IPS-20b (cell line): Measurements from ENCODE around the gene CFAP46.
"Not testable (repeated sequence)": the region's sequence is repeated elsewhere in the genome, so short reads cannot be mapped to it uniquely, and the experiment has no call there.

Experiments used
- H3K27ac ChIP-seq: one replicate; pipeline ENCODE4 v1.5.1; 2013; ENCODE audit warnings: low read length
- H3K27me3 ChIP-seq: 2 replicates; pipeline ENCODE4 v1.6.1; 2013; ENCODE audit warnings: mild to moderate bottlenecking, low read length, inconsistent platforms; ENCODE audit not compliant: insufficient read depth
- H3K36me3 ChIP-seq: 2 replicates; pipeline ENCODE4 v1.6.1; 2013; ENCODE audit warnings: low read depth, mild to moderate bottlenecking, inconsistent platforms, low read length, moderate library complexity; ENCODE audit not compliant: insufficient read depth
- H3K4me1 ChIP-seq: 2 replicates; pipeline ENCODE4 v1.6.1; 2013; ENCODE audit warnings: mild to moderate bottlenecking, control low read depth, inconsistent platforms, low read length, moderate library complexity; ENCODE audit not compliant: insufficient read depth
- H3K4me3 ChIP-seq: 2 replicates; pipeline ENCODE4 v1.5.1; 2013; ENCODE audit warnings: mild to moderate bottlenecking, low read length, inconsistent platforms
- H3K9ac ChIP-seq: 2 replicates; pipeline ENCODE4 v1.6.1; 2013; ENCODE audit warnings: low read depth, mild to moderate bottlenecking, inconsistent platforms, low read length, moderate library complexity
- H3K9me3 ChIP-seq: 2 replicates; pipeline ENCODE4 v1.6.1; 2013; ENCODE audit warnings: mild to moderate bottlenecking, low read depth, low read length, inconsistent platforms; ENCODE audit not compliant: insufficient read depth

The CFAP46 gene

GRCh38 chr10:132958883-132959558 lies 16.7 kb upstream of the CFAP46 start:
- 0 out of 2 replicates have a peak, but pooled peaks cover 8% of the 10 kb centered on the region for H3K27me3 ChIP-seq
- no peak overlapping the region for H3K9ac ChIP-seq
- H3K9me3 ChIP-seq = no peaks in the 10 kb centered on the region
- H3K4me1 ChIP-seq = no peaks in the 10 kb centered on the region; the same call in 1 of the 2 replicates
- no peak overlapping the region for H3K27ac ChIP-seq
- H3K4me3 ChIP-seq = no peak overlapping the region
- H3K36me3 ChIP-seq = no peaks in the 10 kb centered on the region

GRCh38 chr10:132957981-132958882 lies 15.9 kb upstream of the CFAP46 start:
- Histone ChIP-seq H3K27me3 (0 out of 2 replicates have a peak, but pooled peaks cover 7% of the 10 kb centered on the region), H3K4me3 (no peak overlapping the region), H3K36me3 (no peaks in the 10 kb centered on the region), H3K27ac (no peak overlapping the region), H3K9me3 (no peaks in the 10 kb centered on the region), H3K9ac (no peak overlapping the region), H3K4me1 (no peaks in the 10 kb centered on the region; the same call in 1 of the 2 replicates)

- no peaks in the 10 kb centered on the region for H3K9me3 ChIP-seq
- H3K36me3 ChIP-seq = no peaks in the 10 kb centered on the region
- no peak overlapping the region for H3K9ac ChIP-seq
- H3K4me3 ChIP-seq = no peak overlapping the region
- no peak overlapping the region for H3K27ac ChIP-seq
- H3K4me1 ChIP-seq = no peaks in the 10 kb centered on the region
- H3K27me3 ChIP-seq = no peaks in the 10 kb centered on the region
Observed at GRCh38 chr10:132957131-132957530, 14.8 kb upstream of the CFAP46 start.

GRCh38 chr10:132956259-132956658 lies 13.9 kb upstream of the CFAP46 start:
- not testable (repeated sequence) for H3K27me3 ChIP-seq, H3K36me3 ChIP-seq

GRCh38 chr10:132955479-132955878 lies 13.1 kb upstream of the CFAP46 start:
- Histone ChIP-seq H3K4me1 (no peaks in the 10 kb centered on the region), H3K27me3 (no peaks in the 10 kb centered on the region), H3K9ac (no peak overlapping the region), H3K9me3 (no peaks in the 10 kb centered on the region), H3K36me3 (no peaks in the 10 kb centered on the region), H3K4me3 (no peak overlapping the region), H3K27ac (no peak overlapping the region)

More at GRCh38 chr10:132956259-132956658, 13.9 kb upstream of the CFAP46 start:
- not testable (repeated sequence) for H3K9me3 ChIP-seq, H3K27ac ChIP-seq, H3K4me3 ChIP-seq, H3K4me1 ChIP-seq, H3K9ac ChIP-seq

- Histone ChIP-seq H3K4me3 (no peak overlapping the region), H3K9ac (no peak overlapping the region), H3K4me1 (peaks cover 3% of the 10 kb centered on the region; the same call in 1 of the 2 replicates), H3K27ac (no peak overlapping the region), H3K27me3 (no peaks in the 10 kb centered on the region), H3K36me3 (no peaks in the 10 kb centered on the region), H3K9me3 (no peaks in the 10 kb centered on the region)
Observed at GRCh38 chr10:132953428-132953827, 11.1 kb upstream of the CFAP46 start.

GRCh38 chr10:132951926-132952325 lies 9.6 kb upstream of the CFAP46 start:
- H3K27ac ChIP-seq = no peak overlapping the region
- H3K4me1 ChIP-seq = peaks cover 3% of the 10 kb centered on the region; the same call in 1 of the 2 replicates
- H3K27me3 ChIP-seq = no peaks in the 10 kb centered on the region
- H3K9ac ChIP-seq = no peak overlapping the region
- H3K4me3 ChIP-seq = no peak overlapping the region
- no peaks in the 10 kb centered on the region for H3K9me3 ChIP-seq
- no peaks in the 10 kb centered on the region for H3K36me3 ChIP-seq

GRCh38 chr10:132948351-132948750 lies 6.0 kb upstream of the CFAP46 start:
- no peaks in the 10 kb centered on the region for H3K9me3 ChIP-seq
- H3K27ac ChIP-seq = no peak overlapping the region
- no peak overlapping the region for H3K9ac ChIP-seq
- H3K36me3 ChIP-seq = no peaks in the 10 kb centered on the region
- H3K4me1 ChIP-seq = peaks cover 3% of the 10 kb centered on the region; the same call in 1 of the 2 replicates
- H3K4me3 ChIP-seq = no peak overlapping the region
- no peaks in the 10 kb centered on the region for H3K27me3 ChIP-seq

GRCh38 chr10:132947843-132948242 lies 5.5 kb upstream of the CFAP46 start:
- H3K27ac ChIP-seq = no peak overlapping the region
- H3K4me1 ChIP-seq = peaks cover 3% of the 10 kb centered on the region; the same call in 1 of the 2 replicates
- H3K36me3 ChIP-seq = no peaks in the 10 kb centered on the region
- no peak overlapping the region for H3K9ac ChIP-seq
- no peaks in the 10 kb centered on the region for H3K27me3 ChIP-seq
- H3K9me3 ChIP-seq = no peaks in the 10 kb centered on the region
- no peak overlapping the region for H3K4me3 ChIP-seq

- no peaks in the 10 kb centered on the region; the same call in 1 of the 2 replicates for H3K27me3 ChIP-seq
- no peak overlapping the region for H3K9ac ChIP-seq
- H3K4me3 ChIP-seq = no peak overlapping the region
- H3K9me3 ChIP-seq = no peaks in the 10 kb centered on the region
- H3K27ac ChIP-seq = no peak overlapping the region
- H3K36me3 ChIP-seq = no peaks in the 10 kb centered on the region
- H3K4me1 ChIP-seq = peaks cover 3% of the 10 kb centered on the region; the same call in 1 of the 2 replicates
Observed at GRCh38 chr10:132946806-132947546, 4.6 kb upstream of the CFAP46 start.

- H3K4me3 ChIP-seq = no peak overlapping the region
- H3K4me1 ChIP-seq = peaks cover 3% of the 10 kb centered on the region; the same call in 1 of the 2 replicates
- no peaks in the 10 kb centered on the region for H3K9me3 ChIP-seq
- no peaks in the 10 kb centered on the region for H3K36me3 ChIP-seq
- no peak overlapping the region for H3K9ac ChIP-seq
- no peak overlapping the region for H3K27ac ChIP-seq
- no peaks in the 10 kb centered on the region; the same call in 1 of the 2 replicates for H3K27me3 ChIP-seq
Observed at GRCh38 chr10:132946311-132946710, 3.9 kb upstream of the CFAP46 start.
